Fibroblast of skin of back (primary cell): ENCODE results near the gene NOL4L.

ENCODE experiments used
- DNase-seq: peaks from one replicate; pipeline ENCODE4 v3.0.0-alpha.2; 2013

The NOL4L gene

DNA sequence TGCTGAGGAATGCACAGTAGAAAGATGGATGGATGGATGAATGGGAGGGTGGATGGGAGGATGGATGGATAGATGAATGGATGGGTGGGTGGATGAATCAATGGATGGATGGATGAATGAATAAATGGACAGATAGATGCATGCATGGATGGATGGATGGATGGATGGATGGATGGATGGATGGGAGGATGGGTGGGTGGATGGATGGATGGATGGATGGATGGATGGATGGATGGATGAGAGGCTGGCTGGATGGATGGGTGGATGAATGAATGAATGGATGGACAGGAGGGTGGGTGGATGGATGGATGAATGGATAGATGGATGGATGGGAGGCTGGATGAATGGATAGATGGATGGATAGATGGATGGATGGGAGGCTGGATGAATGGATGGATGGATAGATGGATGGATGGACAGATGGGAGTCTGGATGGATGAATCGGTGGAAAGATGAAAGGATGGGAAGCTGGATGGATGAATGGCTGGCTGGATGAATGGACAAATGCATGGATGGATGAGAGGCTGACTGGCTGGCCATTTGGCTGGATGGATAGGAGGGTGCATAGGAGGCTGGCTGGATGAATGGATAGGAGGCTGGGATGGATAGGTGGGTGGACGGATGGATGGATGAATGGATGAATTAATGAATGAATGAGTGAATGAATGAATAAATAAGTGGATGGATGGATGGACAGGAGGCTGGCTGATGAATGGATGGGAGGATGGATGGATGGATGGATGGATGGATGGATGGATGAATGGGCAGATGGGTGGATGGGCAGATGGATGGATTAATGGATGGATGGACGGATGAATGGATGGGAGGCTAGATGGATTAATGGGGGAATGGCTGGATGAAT is 28.3 kb upstream of the NOL4L start:
- no peak for DNase-seq

GRCh38 chr20:32612351-32613191 is 27.4 kb upstream of the NOL4L start:
- DNase-seq = no peak

- no peak for DNase-seq
These were observed 26.7 kb upstream of the NOL4L start for GRCh38 chr20:32611868-32612267.

DNA sequence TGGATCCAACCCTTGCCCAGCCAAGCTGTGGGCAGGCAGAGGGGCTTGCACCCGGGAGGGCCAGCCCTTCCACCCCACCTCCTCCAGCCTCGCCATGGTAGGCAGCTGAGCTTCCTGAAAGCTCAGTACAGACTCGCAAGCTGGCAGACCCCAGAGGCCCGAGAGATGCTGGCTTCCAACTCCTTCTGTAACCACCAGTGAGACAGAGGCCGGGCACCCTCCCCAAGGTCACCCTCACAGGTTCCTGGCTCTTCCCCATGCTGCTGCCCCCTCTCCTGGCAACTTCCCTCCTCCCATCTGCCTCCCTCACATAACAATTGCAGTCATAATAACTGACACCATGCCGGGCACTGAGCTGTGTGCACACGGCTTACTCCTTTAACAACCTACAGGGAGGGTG is 26.2 kb upstream of the NOL4L start:
- DNase-seq = no peak

- no peak for DNase-seq
These were observed 25.5 kb upstream of the NOL4L start for GRCh38 chr20:32610472-32611218.

DNA sequence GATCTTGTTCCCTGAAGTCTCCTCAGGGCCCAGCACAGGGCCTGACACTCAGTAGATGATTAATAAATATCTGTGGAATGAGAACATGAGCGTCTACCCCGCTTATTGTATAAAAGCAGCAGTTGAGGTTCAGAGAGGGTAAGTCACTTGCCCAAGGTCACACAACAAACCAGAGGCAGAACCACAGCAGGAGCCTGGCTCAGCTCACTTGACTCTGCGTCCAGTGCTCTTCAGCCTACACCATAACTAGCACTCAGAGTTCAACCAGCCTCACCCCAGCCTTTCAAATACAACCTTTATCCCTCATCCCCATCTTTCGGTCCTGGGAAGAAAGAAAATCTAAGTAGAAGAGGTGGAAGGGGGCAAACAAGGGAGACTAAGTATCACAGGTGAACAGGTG is 24.9 kb upstream of the NOL4L start:
- no peak for DNase-seq

GRCh38 chr20:32609111-32609773 is 24.1 kb upstream of the NOL4L start:
- DNase-seq = no peak

DNA sequence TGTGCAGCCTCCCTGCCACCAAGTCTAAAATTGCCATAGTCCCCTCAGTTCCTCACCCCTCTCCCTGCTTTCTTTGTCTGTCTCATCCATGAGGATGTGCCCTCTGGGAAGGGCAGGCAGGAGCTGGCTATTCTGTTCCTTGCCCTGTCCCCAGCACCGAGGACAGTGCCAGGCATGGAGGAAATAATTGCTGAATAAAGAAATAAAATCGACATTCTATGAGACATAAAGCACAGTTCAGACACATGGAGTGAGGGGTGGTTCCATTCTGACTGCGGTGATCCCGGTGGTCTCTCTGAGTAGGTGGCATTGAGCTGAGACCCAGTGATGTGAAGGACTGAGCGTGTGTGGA is 23.5 kb upstream of the NOL4L start:
- DNase-seq = no peak

DNA sequence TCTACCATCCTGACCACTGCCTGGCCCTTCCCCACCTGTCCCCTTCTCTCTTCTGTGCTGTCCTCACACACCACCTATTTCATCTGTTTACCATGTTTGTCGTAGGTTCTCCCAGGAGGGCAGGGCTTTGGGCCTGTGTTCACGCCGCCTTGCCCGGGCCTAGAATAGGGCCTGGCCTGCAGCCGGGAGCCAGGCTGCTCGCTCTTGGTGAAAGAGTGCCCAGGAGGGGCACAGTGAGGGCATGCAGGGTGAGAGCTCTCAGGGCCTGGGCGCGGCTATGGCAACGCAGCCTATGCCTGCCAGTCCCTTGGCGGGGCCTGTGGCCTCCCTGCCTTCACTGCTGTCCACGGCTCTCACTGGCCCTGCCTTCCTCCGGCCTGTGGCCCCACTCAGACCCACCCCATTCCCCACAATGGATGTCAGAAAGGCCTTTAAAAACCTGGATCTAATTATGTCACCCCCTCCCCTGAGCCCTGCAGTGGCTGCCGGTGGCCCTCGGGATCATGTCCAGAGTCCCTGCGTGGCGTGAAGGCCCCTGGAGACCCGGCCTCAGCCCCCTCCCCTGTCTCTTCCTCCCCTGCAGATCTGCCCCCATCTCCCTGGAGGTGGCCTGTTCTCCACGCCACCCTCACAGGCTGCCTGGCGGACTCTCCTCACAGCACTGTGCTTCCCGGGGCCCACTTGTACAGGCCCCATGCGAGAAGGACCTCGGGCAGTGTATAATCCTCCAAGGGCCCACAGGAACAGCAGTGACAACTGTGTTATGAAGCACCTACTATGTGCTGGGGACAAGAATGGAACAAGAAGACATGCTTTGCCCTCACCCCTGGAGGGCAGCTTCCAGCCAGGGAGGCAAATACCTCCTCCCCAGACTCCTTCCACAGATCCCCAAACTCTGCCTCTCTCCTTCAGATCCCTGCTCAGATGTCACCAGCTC is 22.9 kb upstream of the NOL4L start:
- DNase-seq = no peak

DNA sequence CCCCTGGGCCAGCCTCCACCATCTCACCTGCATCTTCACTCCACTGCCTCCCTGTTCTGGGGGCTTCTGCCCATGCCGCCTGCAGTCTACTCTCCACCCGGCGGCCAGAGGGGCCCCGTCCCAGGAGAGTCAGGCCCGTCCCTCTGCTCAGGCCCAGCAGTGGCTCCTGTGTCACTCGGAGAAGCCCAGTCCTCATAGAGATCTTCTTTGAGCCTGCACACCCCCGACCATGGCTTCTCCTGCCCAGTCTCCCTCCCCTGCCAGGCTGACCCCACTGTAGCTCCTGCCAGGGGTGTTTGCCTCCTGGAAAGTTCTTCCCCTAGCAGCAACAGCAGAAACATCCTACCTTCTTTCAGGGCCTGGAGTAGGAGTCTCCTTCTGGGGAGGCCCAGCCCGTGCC is 22.2 kb upstream of the NOL4L start:
- DNase-seq = no peak

DNA sequence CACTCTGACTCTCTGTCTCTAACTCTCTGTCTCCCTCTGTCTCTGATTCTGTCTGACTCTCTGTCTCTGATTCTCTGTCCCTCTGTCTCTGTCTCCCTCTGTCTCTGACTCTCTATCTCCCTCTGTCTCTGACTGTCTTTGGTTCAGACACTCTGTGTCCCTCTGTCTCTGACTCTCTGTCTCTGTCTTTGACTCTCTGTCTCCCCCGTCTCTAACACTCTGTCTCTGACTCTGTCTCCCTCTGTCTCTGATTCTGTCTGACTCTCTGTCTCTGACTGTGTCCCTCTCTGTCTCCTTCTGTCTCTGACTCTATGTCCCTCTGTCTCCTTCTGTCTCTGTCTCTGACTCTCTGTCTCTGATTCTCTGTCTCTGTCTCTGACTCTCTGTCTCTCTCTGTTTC is 21.7 kb upstream of the NOL4L start:
- no peak for DNase-seq

- no peak for DNase-seq
These were observed 21.0 kb upstream of the NOL4L start for GRCh38 chr20:32606107-32606506.

DNA sequence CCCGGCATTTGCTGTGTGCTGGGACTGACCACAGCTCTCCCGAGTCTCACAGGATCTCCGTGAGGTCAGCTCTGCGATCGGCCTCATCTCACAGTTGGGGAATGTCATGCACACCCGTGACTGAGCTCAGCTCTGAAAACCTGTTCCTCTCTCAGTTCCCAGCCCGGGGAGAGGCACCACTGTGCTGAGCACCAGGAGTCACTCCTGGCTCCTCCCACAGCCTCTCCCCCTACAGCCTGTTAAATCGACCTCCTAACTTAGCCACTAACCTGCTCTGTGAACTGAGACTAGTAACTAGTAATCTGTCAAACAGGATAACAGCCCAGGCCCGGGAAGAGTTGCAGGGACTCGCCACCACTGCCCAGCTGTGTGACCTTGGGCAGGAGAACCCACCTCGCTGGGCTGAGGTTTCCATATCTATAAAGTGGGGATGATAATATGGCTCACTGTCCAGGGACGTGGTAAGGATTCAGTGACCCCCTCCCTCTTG is 20.1 kb upstream of the NOL4L start:
- DNase-seq = no peak

- no peak for DNase-seq
These were observed 18.1 kb upstream of the NOL4L start for GRCh38 chr20:32603046-32603726.

DNA sequence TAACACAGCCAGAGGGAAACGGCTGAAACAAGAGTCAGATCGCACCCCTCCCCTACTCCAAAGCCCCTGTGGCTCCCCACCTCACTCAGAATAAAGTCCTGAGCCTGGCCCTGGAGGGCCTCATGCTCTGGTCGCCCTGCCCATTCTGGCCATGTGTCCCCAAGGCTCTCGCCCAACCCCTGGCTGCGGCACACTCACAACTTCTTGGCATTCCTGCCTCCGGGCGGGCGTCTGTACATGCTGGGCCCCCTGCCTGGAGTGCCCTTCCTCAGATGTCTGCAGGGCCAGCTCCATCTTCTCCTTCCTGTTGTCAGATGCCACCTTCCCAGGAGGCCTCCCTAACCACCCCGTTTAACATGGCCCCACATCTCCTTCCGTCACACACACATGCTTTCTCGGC is 17.1 kb upstream of the NOL4L start:
- no peak for DNase-seq

DNA sequence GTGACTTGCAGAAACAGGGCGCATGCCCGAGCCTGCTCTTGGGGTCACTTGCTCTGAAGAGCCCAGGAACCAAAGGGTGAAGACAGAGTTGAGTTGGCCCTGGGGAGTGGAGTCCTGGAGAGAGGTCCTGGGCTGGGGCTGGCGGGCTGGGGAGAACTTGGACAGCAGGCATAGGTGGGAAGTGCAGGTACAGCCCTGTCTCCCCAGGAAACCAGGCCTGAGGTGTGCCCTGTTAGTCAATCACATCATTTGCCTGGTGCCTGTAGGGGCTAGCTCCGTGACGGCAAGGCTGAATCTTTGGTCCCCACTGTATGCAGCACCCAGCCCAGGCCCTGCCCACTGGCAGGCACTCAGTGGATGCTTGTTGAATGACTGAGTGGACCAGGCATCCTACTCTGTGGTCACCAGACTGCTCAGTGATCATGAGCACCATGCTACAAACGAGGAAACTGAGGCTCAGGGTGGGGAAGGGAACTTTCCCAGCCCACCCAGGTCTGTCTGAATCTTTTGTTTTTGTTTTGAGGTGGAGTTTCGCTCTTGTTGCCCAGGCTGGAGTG is 15.6 kb upstream of the NOL4L start:
- DNase-seq = no peak

GRCh38 chr20:32599783-32600340 is 14.7 kb upstream of the NOL4L start:
- DNase-seq = no peak

- no peak for DNase-seq
These were observed 13.5 kb upstream of the NOL4L start for GRCh38 chr20:32598606-32599005.

DNA sequence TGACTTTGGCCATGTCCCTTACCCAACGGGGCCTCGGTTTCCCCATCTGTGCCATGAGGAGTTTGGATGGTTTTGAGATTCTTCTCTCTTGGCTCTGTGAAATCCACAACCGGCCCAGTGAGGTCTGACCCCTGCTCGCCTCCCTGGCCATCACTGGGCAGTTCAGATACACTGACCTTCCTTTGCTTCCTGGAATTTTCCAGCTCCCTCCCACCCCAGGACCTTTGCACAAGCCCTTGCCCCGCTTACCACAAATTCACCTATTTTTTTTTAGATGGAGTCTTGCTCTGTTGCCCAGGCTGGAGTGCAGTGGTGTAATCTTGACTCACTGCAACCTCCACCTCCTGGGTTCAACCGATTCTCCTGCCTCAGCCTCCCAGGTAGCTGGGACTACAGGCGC is 12.6 kb upstream of the NOL4L start:
- DNase-seq = no peak

DNA sequence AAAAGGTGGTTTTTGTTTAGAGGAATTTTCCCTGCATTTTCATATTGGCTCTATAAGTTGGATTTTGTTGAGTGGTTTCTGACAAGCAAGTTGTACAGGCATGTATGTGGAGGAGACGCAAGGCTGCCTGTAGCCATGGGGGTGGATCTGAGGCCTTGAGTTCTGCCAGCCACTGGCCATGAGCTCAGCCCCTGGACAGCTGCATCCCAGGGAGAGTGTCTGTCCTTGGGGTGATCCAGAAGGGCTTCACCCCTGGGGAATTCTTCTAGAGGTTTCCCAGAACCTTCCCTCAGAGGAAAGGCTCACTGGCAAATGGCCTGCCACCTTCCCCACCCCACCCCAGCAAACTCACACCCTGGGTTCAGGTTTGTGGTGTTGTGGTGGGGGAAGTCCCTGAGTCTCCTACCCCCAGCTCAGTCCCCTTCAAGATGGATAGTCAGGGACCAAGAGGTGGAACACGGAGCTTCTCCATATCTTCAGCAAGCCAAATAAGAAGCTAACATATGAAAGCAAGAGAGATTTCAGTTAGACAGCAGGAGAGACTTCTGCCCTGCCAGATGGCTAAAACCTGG is 11.6 kb upstream of the NOL4L start:
- DNase-seq = no peak
